ENCODE data around the gene SIRT3.

Gene SIRT3

DNA sequence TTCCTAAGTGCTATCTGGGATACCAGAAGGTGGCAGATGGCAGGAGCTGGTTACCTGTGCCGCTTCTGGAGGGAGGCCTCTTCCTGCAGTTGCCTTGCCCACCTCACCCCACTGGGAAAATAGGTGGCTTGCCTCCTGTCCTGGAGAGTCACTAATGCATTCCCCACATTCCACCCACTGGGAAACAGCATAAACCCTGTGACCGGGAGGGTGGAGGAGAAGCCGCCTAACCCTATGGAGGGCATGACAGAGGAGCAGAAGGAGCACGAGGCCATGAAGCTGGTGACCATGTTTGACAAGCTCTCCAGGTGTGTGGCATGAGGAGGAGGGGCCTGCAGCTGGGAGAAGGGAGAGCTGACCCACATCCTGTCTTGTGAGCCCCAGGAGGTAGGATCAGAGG lies 23.0 kb downstream of the SIRT3 start:
- Histone ChIP-seq H3K36me3 (ENCODE audit: insufficient read depth, low read length) (peaks cover 30% of the 10 kb centered on the region; the same call in 1 of the 2 replicates), H3K27ac (ENCODE audit: low read depth, low read length) (no peak overlapping the region), H2AFZ (ENCODE audit: low read length, unreplicated experiment) (no peak overlapping the region), H3K4me3 (ENCODE audit: low read depth, low read length) (no peak overlapping the region), H3K27me3 (ENCODE audit: insufficient read depth, low read length) (no peaks in the 10 kb centered on the region), H3K4me1 (ENCODE audit: control insufficient read depth, insufficient read depth, low read length, unreplicated experiment) (peaks cover 20% of the 10 kb centered on the region), H3K79me2 (ENCODE audit: control insufficient read depth, insufficient read depth, low read length, unreplicated experiment) (peaks cover 42% of the 10 kb centered on the region)

DNA sequence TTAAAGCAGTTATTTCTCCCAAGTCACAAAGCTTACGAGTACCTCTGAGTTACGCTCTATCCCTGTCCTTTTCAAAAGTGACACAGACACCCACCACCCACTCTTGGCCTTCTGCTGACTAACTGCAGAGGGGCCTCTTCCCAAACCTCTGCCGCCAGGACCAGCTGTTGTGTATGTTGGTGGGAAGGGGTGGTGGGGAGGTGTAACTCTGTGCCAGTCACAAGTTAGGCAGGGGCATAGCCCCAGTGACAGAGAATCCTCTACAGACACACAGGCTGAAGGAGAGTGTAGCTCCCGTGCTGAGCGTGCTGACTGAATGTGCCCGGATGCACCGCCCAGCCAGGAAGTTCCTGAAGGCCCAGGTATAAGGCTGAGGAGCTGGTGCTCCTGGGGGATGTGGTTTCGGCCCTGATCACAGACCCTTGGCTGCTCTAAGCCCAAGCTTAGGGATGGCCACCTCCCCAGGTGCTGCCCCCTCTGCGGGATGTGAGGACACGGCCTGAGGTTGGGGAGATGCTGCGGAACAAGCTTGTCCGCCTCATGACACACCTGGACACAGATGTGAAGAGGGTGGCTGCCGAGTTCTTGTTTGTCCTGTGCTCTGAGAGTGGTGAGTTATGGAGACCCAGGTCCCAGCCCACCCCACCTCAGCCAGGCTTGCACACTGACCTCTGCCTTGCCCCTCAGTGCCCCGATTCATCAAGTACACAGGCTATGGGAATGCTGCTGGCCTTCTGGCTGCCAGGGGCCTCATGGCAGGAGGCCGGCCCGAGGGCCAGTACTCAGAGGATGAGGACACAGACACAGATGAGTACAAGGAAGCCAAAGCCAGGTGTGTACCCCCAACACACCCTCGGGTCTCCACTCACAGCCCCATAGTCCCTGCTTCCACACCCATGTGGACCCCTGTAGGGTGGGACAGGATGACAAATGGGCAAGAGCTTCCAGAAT lies 23.7 kb downstream of the SIRT3 start:
- Histone ChIP-seq H3K4me3 (ENCODE audit: low read depth, low read length) (no peak overlapping the region), H3K27me3 (ENCODE audit: insufficient read depth, low read length) (no peaks in the 10 kb centered on the region), H2AFZ (ENCODE audit: low read length, unreplicated experiment) (no peak overlapping the region), H3K36me3 (ENCODE audit: insufficient read depth, low read length) (peaks cover 30% of the 10 kb centered on the region; the same call in 1 of the 2 replicates), H3K27ac (ENCODE audit: low read depth, low read length) (no peak overlapping the region), H3K4me1 (ENCODE audit: control insufficient read depth, insufficient read depth, low read length, unreplicated experiment) (peaks cover 20% of the 10 kb centered on the region), H3K79me2 (ENCODE audit: control insufficient read depth, insufficient read depth, low read length, unreplicated experiment) (peaks cover 45% of the 10 kb centered on the region)

DNA sequence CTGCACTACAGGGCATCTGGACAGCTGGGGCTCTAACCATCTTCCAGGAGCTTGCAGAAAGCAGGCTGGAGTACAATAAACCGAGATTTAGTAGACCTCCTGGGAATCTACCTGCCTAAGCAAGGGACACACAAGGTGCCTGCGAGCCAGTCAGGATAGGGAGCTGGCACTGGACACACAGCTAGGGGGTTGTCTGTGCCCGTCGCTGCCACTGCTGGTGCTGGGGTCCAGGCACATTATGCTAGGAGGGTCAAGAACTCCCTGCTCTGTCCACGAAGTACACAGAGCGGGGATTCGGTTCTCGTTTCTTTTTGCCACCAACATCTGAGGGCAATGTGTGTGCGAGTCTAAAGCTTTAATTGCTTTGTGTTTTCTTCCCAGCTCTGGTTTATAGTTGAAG lies 24.4 kb downstream of the SIRT3 start:
- no peak overlapping the region for H3K4me3 ChIP-seq (ENCODE audit: low read depth, low read length)
- H3K27ac ChIP-seq (ENCODE audit: low read depth, low read length), result no peak overlapping the region
- no peak overlapping the region for H2AFZ ChIP-seq (ENCODE audit: low read length, unreplicated experiment)
- H3K4me1 ChIP-seq (ENCODE audit: control insufficient read depth, insufficient read depth, low read length, unreplicated experiment), result peaks cover 20% of the 10 kb centered on the region
- peaks cover 49% of the 10 kb centered on the region for H3K79me2 ChIP-seq (ENCODE audit: control insufficient read depth, insufficient read depth, low read length, unreplicated experiment)
- no peaks in the 10 kb centered on the region for H3K27me3 ChIP-seq (ENCODE audit: insufficient read depth, low read length)
- H3K36me3 ChIP-seq (ENCODE audit: insufficient read depth, low read length), result peaks cover 30% of the 10 kb centered on the region; the same call in 1 of the 2 replicates

DNA sequence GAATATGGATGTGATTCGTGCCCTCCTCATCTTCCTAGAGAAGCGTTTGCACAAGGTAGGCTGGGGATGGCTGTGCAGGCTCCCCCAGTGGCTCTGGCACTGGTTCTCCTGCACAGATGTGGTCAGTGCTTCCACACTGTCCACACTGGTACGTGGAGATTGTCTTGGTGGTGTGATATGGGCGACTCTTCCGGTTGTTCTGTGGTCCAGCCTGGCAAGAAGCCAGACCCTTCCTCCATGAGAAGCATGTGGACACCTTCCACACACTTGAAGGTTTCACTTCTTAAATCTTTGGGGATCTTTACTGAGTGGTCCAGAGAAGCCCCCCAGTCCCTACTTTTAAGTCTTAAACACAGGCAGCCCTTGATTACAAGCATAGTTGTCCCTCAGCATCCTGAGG lies 24.8 kb downstream of the SIRT3 start:
- no peak overlapping the region for H3K27ac ChIP-seq (ENCODE audit: low read depth, low read length)
- peaks cover 30% of the 10 kb centered on the region; the same call in 1 of the 2 replicates for H3K36me3 ChIP-seq (ENCODE audit: insufficient read depth, low read length)
- H3K79me2 ChIP-seq (ENCODE audit: control insufficient read depth, insufficient read depth, low read length, unreplicated experiment), result peaks cover 53% of the 10 kb centered on the region

DNA sequence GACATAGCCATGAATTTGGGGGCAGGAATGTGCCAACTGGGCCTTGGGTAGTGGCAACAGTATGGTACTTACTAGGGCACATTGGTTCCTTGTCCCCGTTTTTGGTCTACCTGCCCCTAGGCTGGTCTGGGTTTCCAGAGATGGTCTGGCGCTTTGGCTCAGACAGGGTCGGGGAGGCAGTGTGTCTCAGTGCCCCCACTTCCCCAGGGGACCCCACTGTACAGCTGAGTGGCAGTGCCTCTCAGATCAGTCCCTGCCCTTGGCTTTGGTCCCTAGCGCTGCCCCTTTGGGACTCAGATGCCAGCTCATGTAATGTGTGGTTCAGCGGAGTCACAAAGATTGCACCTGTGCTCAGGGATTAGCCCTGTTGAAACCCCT lies 25.4 kb downstream of the SIRT3 start:
- Histone ChIP-seq H3K36me3 (ENCODE audit: insufficient read depth, low read length) (peaks cover 30% of the 10 kb centered on the region; the same call in 1 of the 2 replicates), H3K4me3 (ENCODE audit: low read depth, low read length) (peak overlapping the region; percentile 91), H3K4me1 (ENCODE audit: control insufficient read depth, insufficient read depth, low read length, unreplicated experiment) (peaks cover 26% of the 10 kb centered on the region), H3K79me2 (ENCODE audit: control insufficient read depth, insufficient read depth, low read length, unreplicated experiment) (peaks cover 58% of the 10 kb centered on the region), H3K27me3 (ENCODE audit: insufficient read depth, low read length) (no peaks in the 10 kb centered on the region), H2AFZ (ENCODE audit: low read length, unreplicated experiment) (no peak overlapping the region), H3K27ac (ENCODE audit: low read depth, low read length) (peak overlapping the region; percentile 98)

More for the DNA sequence above, 24.8 kb downstream of the SIRT3 start:
- H3K4me3 ChIP-seq (ENCODE audit: low read depth, low read length), result no peak overlapping the region
- H2AFZ ChIP-seq (ENCODE audit: low read length, unreplicated experiment), result no peak overlapping the region
- H3K4me1 ChIP-seq (ENCODE audit: control insufficient read depth, insufficient read depth, low read length, unreplicated experiment), result peaks cover 21% of the 10 kb centered on the region
- no peaks in the 10 kb centered on the region for H3K27me3 ChIP-seq (ENCODE audit: insufficient read depth, low read length)

DNA sequence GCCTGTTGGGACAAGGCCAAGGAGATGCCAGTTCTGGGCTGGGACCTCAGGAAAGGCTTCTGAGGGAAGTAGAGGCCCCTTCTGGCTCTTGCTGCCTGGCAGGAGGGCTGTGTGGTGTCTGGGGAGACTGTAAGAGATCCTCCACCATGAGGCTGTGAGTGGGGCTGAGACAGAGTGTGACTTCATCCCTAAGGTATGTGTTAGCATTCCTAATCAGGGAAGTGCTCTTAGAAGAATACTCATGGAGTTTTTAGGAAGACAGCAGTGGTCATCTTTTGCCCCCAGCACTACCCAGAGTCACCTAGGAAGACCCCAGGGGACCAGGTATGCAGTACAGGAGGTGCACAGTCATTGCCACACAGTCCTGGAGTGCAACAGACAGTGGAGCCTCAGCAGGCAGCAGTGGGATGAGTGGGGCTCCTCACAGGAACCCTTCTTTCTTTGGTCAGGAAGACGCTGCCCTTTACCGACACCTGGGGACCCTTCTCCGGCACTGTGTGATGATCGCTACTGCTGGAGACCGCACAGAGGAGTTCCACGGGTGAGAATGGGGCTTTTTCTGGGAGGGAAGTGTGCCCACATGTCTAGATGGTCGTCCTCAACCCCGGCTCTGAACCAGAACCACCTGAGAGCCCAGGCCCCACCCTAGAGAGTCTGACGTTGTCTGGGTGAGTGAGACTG lies 25.9 kb downstream of the SIRT3 start:
- no peak overlapping the region for H2AFZ ChIP-seq (ENCODE audit: low read length, unreplicated experiment)
- peak overlapping the region; percentile 91 for H3K4me3 ChIP-seq (ENCODE audit: low read depth, low read length)
- H3K27ac ChIP-seq (ENCODE audit: low read depth, low read length), result peak overlapping the region; percentile 98
- H3K27me3 ChIP-seq (ENCODE audit: insufficient read depth, low read length), result no peaks in the 10 kb centered on the region
- peaks cover 63% of the 10 kb centered on the region for H3K79me2 ChIP-seq (ENCODE audit: control insufficient read depth, insufficient read depth, low read length, unreplicated experiment)
- peaks cover 32% of the 10 kb centered on the region; the same call in 1 of the 2 replicates for H3K36me3 ChIP-seq (ENCODE audit: insufficient read depth, low read length)
- H3K4me1 ChIP-seq (ENCODE audit: control insufficient read depth, insufficient read depth, low read length, unreplicated experiment), result peaks cover 31% of the 10 kb centered on the region

DNA sequence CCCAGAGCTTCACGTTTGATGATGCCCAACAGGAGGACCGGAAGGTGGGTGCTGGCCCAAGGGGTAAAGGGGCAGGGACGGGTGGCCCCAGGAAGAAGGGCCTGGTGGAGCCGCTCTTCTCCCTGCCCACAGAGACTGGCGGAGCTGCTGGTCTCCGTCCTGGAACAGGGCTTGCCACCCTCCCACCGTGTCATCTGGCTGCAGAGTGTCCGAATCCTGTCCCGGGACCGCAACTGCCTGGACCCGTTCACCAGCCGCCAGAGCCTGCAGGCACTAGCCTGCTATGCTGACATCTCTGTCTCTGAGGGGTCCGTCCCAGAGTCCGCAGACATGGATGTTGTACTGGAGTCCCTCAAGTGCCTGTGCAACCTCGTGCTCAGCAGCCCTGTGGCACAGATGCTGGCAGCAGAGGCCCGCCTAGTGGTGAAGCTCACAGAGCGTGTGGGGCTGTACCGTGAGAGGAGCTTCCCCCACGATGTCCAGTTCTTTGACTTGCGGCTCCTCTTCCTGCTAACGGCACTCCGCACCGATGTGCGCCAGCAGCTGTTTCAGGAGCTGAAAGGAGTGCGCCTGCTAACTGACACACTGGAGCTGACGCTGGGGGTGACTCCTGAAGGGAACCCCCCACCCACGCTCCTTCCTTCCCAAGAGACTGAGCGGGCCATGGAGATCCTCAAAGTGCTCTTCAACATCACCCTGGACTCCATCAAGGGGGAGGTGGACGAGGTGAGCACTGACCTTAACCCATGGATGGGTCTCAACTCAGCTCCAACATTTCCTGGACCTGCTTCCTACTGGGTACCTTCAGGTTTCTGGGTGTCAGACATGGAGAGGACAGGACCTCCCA lies 26.6 kb downstream of the SIRT3 start:
- Histone ChIP-seq H3K36me3 (ENCODE audit: insufficient read depth, low read length) (peaks cover 36% of the 10 kb centered on the region; the same call in 1 of the 2 replicates), H3K27ac (ENCODE audit: low read depth, low read length) (peak overlapping the region; percentile 98), H3K4me1 (ENCODE audit: control insufficient read depth, insufficient read depth, low read length, unreplicated experiment) (peaks cover 33% of the 10 kb centered on the region), H3K4me3 (ENCODE audit: low read depth, low read length) (peak overlapping the region; percentile 91), H3K79me2 (ENCODE audit: control insufficient read depth, insufficient read depth, low read length, unreplicated experiment) (peaks cover 69% of the 10 kb centered on the region), H3K27me3 (ENCODE audit: insufficient read depth, low read length) (no peaks in the 10 kb centered on the region), H2AFZ (ENCODE audit: low read length, unreplicated experiment) (no peak overlapping the region)

DNA sequence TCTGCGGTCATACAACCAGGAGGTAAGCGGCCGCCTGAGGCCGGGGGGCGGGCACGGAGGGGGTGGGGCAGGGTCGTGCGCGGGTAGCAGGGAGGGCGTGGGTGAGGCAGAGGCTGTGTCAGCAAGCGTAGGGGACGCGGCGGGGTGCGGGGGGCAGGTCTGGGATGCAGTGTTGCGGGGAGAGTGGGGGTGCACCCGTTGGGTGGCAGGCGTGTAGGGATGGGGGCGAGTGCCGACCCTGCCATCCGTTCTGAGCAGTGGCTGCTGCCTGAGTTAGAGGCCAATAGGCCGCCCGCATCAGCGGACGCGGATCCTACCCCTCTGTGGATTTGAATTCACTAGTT lies 27.3 kb downstream of the SIRT3 start:
- H3K36me3 ChIP-seq (ENCODE audit: insufficient read depth, low read length), result peaks cover 33% of the 10 kb centered on the region; the same call in 1 of the 2 replicates
- H3K27me3 ChIP-seq (ENCODE audit: insufficient read depth, low read length), result no peaks in the 10 kb centered on the region

DNA sequence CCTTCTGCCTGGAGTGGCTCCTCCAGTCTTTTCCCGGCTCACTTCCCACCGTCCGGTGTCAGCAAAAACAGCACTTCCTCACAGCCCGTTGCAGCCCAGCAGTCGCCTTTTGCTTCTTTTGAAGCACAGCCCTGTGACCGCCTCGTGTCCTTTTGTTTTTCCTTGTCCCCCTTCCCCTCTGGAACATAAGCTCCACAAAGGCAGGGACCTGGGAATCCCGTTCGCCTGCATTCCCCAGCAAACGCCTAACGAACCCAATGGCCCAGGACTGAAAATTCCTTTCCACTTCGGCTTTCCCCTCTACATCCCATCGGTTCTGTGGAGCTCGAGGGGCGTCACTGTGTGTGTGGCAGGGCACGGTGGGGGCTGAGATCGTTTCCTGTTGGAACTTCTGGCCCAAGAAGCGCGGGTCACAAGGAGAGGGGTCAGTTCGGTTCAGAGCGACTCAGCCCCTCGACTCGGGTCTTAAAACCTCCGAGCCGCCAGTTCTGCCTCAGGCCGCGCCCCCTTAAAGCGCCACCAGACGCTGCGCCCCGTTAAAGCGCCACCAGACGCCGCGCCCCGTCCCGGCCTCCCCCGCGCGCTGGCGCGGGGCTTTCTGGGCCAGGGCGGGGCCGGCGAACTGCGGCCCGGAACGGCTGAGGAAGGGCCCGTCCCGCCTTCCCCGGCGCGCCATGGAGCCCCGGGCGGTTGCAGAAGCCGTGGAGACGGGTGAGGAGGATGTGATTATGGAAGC lies 27.8 kb downstream of the SIRT3 start:
- peaks cover 69% of the 10 kb centered on the region for H3K79me2 ChIP-seq (ENCODE audit: control insufficient read depth, insufficient read depth, low read length, unreplicated experiment)
- H3K4me3 ChIP-seq (ENCODE audit: low read depth, low read length), result peak overlapping the region; percentile 91
- H2AFZ ChIP-seq (ENCODE audit: low read length, unreplicated experiment), result no peak overlapping the region
- H3K36me3 ChIP-seq (ENCODE audit: insufficient read depth, low read length), result peaks cover 32% of the 10 kb centered on the region; the same call in 1 of the 2 replicates
- H3K4me1 ChIP-seq (ENCODE audit: control insufficient read depth, insufficient read depth, low read length, unreplicated experiment), result peaks cover 33% of the 10 kb centered on the region
- no peaks in the 10 kb centered on the region for H3K27me3 ChIP-seq (ENCODE audit: insufficient read depth, low read length)
- peak overlapping the region; percentile 98 for H3K27ac ChIP-seq (ENCODE audit: low read depth, low read length)

More for the DNA sequence above, 27.3 kb downstream of the SIRT3 start:
- Histone ChIP-seq H3K27ac (ENCODE audit: low read depth, low read length) (peak overlapping the region; percentile 98), H3K79me2 (ENCODE audit: control insufficient read depth, insufficient read depth, low read length, unreplicated experiment) (peaks cover 69% of the 10 kb centered on the region), H2AFZ (ENCODE audit: low read length, unreplicated experiment) (no peak overlapping the region), H3K4me3 (ENCODE audit: low read depth, low read length) (peak overlapping the region; percentile 91), H3K4me1 (ENCODE audit: control insufficient read depth, insufficient read depth, low read length, unreplicated experiment) (peaks cover 33% of the 10 kb centered on the region)

DNA sequence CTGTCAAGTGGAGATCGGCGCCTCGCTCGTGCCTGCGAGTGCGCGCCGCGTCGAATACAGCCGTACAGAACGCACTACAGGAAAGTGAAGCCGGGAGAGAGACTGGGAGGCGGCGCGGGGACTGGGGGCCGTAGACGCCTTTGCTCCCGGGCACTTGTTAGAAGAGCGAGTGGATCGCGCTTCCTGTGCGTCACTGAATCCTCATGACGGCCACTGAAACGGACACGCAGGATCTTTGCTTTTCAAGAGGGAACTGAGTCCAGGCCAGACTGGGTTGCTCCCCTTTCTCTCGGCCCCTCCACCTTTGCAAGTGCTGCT lies 28.3 kb downstream of the SIRT3 start:
- H3K4me1 ChIP-seq (ENCODE audit: control insufficient read depth, insufficient read depth, low read length, unreplicated experiment), result peaks cover 33% of the 10 kb centered on the region
- H3K79me2 ChIP-seq (ENCODE audit: control insufficient read depth, insufficient read depth, low read length, unreplicated experiment), result peaks cover 69% of the 10 kb centered on the region
- H3K36me3 ChIP-seq (ENCODE audit: insufficient read depth, low read length), result peaks cover 29% of the 10 kb centered on the region; the same call in 1 of the 2 replicates
- peak overlapping the region; percentile 91 for H3K4me3 ChIP-seq (ENCODE audit: low read depth, low read length)
- H3K27ac ChIP-seq (ENCODE audit: low read depth, low read length), result peak overlapping the region; percentile 98
- no peaks in the 10 kb centered on the region for H3K27me3 ChIP-seq (ENCODE audit: insufficient read depth, low read length)
- peak overlapping the region; percentile 45 for H2AFZ ChIP-seq (ENCODE audit: low read length, unreplicated experiment)
